Measurements from ENCODE around the gene DLL3.

The DLL3 gene

DNA sequence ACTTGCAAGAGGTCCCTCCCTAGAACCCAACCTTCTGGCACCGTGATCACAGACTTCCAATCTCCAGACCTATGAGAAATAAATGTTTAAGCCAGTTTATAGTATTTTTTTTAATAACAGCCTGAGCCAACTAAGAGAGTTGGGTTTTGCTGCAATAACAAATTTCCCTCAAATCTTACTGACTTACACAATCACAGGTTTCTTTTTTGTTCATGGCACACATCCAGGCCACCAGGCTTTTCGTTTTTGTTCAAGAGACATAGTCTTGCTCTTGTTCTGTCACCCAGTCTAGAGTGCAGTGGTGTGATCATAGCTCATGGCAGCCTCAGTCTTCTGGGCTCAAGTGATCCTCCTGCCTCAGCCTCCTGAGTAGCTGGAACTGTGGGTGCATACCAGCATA is 14.2 kb downstream of the DLL3 start:
- H3K27me3 ChIP-seq (replicated peaks; ENCODE audit: control insufficient read depth, insufficient read depth, low read length): no peaks in the 10 kb centered on the region; the same call in none of the 2 replicates
- H3K36me3 ChIP-seq (ENCODE audit: control insufficient read depth, insufficient read depth, low read length): no peaks in the 10 kb centered on the region
- H3K4me3 ChIP-seq (replicated peaks; ENCODE audit: low read depth, low read length): no peak overlapping the region
- DNase-seq (ENCODE audit: extremely low read depth, insufficient read length): no peak
- TF ChIP-seq, protein P1, sequence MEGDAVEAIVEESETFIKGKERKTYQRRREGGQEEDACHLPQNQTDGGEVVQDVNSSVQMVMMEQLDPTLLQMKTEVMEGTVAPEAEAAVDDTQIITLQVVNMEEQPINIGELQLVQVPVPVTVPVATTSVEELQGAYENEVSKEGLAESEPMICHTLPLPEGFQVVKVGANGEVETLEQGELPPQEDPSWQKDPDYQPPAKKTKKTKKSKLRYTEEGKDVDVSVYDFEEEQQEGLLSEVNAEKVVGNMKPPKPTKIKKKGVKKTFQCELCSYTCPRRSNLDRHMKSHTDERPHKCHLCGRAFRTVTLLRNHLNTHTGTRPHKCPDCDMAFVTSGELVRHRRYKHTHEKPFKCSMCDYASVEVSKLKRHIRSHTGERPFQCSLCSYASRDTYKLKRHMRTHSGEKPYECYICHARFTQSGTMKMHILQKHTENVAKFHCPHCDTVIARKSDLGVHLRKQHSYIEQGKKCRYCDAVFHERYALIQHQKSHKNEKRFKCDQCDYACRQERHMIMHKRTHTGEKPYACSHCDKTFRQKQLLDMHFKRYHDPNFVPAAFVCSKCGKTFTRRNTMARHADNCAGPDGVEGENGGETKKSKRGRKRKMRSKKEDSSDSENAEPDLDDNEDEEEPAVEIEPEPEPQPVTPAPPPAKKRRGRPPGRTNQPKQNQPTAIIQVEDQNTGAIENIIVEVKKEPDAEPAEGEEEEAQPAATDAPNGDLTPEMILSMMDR (IDR thresholded peaks at IDR 0.05; ENCODE audit: insufficient read depth, low read length, poor library complexity, severe bottlenecking): no peak

DNA sequence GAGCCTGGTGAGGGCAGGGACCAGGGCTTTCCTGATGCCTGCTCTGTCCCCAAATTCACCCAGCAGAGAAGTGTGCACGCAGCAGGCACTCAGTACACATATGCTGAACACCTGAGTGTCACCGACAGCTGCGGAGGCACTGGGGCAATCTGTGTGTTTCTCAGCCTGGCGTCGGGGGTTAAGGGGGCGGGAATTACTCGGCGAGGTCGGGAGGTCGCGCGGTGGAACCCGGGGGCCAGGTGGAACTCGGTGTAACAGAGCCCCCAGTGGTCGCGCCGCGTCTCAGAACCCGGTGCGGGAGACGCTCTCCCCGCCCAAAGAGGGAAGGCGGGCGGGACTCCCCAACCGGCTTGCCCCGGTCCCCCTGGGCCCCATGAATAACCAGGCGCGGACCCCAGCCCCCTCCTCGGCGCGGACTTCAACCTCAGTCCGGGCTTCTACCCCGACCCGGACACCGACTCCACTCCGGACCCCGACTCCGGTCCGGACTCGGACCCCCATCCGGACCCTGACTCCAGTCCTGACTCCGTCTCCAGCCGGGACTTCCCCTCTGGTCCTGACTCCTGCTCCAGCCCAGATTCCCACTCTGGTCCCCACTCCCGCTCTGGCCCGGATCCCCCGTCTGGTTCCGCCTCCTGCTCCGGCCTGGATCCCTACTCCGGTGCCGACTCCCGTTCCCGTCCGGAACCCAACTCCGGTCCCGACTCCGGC is 16.2 kb downstream of the DLL3 start, which contains the start of gene SELENOV:
TSS of gene SELENOV (plus strand) at position 300 of the 711 bp plus-strand sequence. CDS start at position 374, 74 bp downstream.
- Histone ChIP-seq H3K27me3 (replicated peaks; ENCODE audit: control insufficient read depth, insufficient read depth, low read length) (no peaks in the 10 kb centered on the region; the same call in none of the 2 replicates), H3K36me3 (ENCODE audit: control insufficient read depth, insufficient read depth, low read length) (no peaks in the 10 kb centered on the region), H3K4me3 (replicated peaks; ENCODE audit: low read depth, low read length) (peak within 1 kb of the TSS; percentile 35)
- peak; percentile 27 for DNase-seq (ENCODE audit: extremely low read depth, insufficient read length)
- TF ChIP-seq, protein P1 (IDR thresholded peaks at IDR 0.05; ENCODE audit: insufficient read depth, low read length, poor library complexity, severe bottlenecking): peak; percentile 34

DNA sequence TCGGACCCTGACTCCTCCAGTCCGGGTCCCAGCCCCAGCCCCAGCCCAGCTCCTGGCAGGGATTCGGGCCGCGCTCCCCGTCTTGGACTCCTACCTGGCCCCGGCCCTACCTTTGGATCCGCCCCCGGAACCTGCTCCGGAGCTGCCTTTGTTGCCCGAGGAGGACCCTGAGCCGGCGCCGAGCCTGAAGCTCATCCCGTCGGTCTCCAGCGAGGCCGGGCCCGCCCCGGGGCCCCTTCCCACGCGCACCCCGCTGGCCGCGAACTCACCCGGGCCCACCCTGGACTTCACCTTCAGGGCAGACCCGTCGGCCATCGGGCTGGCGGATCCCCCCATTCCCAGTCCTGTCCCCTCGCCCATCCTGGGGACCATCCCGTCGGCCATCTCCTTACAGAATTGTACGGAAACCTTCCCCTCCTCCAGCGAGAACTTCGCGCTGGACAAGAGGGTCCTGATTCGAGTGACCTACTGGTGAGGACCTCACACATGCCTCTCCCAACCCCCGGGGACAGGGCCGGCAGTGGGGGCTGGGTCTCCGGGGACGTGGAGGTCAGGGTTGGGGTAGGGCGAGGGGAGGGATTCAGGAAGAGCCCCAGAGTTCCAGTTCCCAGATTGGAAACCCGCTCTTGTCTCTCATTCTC is 16.9 kb downstream of the DLL3 start:
- TF ChIP-seq, protein P1 (IDR thresholded peaks at IDR 0.05; ENCODE audit: insufficient read depth, low read length, poor library complexity, severe bottlenecking): no peak
- peak overlapping the region; percentile 35 for H3K4me3 ChIP-seq (replicated peaks; ENCODE audit: low read depth, low read length)
- no peaks in the 10 kb centered on the region for H3K36me3 ChIP-seq (ENCODE audit: control insufficient read depth, insufficient read depth, low read length)
- no peak for DNase-seq (ENCODE audit: extremely low read depth, insufficient read length)
- no peaks in the 10 kb centered on the region; the same call in none of the 2 replicates for H3K27me3 ChIP-seq (replicated peaks; ENCODE audit: control insufficient read depth, insufficient read depth, low read length)

DNA sequence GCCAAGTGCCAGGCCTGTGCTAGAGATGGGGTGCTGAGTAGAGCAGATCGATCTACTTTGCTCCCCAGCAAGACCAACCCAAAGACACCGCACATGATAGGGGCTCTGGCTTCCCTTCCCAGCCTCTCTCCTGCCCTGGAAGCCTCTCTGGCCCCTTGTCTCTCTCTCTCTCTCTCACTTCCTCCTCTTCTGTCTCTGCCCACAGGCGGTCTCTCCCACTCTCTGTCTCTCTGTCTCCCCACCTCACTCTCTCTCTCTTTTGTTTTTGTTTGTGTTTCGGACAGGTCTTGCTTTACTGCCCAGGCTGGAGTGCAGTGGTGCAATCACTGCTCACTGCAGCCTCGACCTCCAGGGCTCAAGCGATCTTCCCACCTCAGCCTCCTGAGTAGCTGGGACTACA is 17.5 kb downstream of the DLL3 start:
- H3K27me3 ChIP-seq (replicated peaks; ENCODE audit: control insufficient read depth, insufficient read depth, low read length): no peaks in the 10 kb centered on the region; the same call in none of the 2 replicates
- DNase-seq (ENCODE audit: extremely low read depth, insufficient read length): peak; percentile 23

DNA sequence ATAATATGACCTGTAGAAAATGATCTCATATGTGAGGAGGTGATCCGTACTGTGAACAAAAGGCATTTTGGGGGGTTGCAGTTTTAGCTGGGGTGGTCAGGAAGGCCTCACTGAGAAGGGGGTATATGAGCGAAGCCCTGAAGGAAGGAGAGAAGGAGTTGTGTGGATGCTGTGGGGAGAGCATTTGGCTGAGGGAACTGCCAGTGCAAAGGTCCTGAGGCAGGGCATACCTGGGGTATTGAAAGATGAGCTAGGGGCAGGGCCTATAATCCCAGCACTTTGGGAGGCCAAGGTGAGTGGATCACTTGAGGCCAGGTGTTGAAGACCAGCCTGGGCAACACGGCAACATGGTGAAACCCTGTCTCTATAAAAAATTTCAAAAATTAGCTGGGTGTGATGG is 18.7 kb downstream of the DLL3 start:
- Histone ChIP-seq H3K4me3 (replicated peaks; ENCODE audit: low read depth, low read length) (no peak overlapping the region), H3K36me3 (ENCODE audit: control insufficient read depth, insufficient read depth, low read length) (no peaks in the 10 kb centered on the region), H3K27me3 (replicated peaks; ENCODE audit: control insufficient read depth, insufficient read depth, low read length) (no peaks in the 10 kb centered on the region; the same call in none of the 2 replicates)
- TF ChIP-seq, protein P1 (IDR thresholded peaks at IDR 0.05; ENCODE audit: insufficient read depth, low read length, poor library complexity, severe bottlenecking): no peak
- DNase-seq (ENCODE audit: extremely low read depth, insufficient read length): no peak

More for the DNA sequence above, 17.5 kb downstream of the DLL3 start:
- TF ChIP-seq, protein P1 (IDR thresholded peaks at IDR 0.05; ENCODE audit: insufficient read depth, low read length, poor library complexity, severe bottlenecking): no peak
- no peaks in the 10 kb centered on the region for H3K36me3 ChIP-seq (ENCODE audit: control insufficient read depth, insufficient read depth, low read length)
- no peak overlapping the region for H3K4me3 ChIP-seq (replicated peaks; ENCODE audit: low read depth, low read length)
